NCI-H187 (cell line): ENCODE measurements around the gene LTF.

Experiments used
- DNase-seq, 2 experiments: peaks; one replicate each; lab custom pipeline; 2025; lab: John Stamatoyannopoulos, UW

LTF gene

DNA sequence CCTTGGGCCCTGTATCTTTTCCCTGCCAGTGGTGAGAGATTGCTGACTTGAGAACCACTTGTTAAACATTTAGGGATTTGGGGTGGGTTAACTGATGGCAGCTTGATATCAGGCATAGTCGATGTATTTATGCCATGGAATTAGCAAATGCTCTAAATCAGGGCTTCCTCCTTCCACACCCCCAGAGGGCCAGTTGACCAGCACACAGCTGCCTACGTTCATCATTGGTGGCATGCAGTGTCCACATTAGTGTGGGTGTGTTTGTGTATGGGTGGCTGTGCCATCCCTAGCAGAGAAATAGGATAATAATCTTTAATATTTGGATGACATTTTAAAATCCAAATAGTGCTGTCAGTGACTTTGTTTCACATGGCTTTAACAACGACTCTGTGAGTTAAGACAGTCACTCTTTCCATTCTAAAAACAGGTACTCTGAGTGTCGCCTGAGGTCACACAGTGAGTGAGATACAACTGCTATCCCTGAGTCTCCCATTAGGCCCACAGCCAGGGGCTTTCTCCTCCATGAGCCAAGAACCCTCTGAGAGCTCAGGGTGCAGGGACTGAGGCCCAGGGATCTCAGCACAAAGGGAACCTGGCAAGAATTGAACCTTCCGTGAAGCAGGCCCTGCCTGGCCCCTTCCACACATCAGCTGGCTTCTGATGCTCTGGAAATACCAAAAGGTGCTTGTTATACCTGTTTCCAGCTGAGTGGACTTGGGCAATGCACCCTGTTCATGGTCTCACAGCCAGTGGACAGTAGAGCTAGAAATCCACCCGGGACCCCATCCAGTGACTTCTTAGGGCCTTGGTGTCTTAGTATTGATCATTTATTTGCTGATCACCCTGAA is 4.3 kb upstream of the LTF start:
- no peak for DNase-seq

DNA sequence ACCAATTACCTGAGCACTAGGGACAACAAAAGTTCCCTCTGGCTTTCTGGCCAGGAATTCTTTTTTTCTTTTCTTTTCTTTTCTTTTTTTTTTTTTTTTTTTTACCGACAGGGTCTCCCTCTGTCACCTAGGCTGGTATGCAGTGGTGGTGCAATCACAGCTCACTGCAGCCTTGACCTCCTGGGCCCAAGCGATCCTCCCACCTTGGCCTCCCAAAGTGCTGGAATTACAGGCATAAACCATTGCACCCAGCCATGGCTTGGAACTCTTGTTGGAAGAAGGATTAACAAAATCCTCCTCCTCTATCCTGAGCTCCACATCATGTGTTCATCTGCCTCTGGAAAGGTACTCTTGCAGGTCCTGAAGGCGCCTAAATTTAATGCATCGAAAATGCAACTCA is 2.9 kb upstream of the LTF start:
- DNase-seq, result no peak

DNA sequence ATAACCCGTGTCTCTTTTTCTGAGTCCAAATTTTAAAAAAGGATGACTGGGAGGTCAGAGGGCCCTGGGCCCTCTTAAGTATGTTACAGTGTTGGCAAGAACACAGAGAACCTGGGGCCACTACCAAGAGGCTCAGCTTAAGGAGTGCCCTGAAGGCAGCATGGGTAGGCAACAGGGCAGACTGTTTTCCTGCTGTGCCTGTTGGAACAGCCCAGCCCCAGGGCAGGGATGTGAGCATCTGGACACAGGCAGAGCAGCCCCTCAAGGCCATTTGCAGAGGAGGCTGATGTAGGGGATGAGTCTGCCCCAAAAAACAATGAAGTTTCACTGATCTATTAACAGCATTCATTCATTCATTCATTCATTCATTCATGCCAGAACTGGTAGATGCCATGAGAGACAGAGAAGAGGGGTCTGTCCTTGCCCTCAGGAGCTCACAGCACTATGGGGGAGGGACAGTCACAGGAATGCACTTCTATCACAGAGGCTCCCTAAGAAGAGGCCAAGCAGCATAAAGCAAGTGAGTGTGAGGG is 2.2 kb upstream of the LTF start:
- DNase-seq, result no peak

DNA sequence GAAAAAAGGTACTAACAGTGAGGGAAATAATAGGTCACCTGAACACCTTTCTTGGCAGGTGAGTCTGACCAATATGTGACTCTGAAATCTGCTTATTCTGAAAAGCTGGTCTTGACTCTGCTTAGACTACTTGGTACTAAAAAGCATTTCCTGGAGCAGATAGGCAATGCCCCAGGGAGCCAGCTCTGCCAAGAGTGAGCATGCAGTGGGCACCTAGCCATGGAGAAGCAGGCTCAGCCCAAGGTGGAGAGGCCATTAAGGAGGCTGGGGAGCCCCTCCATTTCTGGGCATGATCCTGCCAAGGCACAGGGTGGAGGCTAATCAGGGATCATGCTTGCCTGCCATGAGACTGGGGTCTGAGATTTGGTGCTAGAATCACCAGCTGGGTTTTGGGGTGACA is 1.6 kb upstream of the LTF start:
- DNase-seq, result no peak

DNA sequence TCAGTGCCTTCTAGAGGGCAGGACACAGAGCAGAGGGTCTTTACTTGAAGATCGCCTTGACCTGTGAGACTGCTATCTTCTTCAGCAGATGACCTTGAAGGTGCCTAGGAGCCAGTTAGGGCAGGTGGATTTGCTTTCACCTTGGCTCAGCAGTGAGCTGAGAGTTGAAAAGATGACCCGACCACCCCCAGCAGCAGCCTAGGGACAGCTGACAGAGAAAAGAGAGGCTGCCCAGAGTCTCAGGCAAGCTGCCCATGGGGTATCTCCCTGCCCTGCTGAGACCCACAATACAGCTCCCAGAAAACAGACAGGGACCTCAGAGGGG is 453 bp upstream of the LTF start:
- DNase-seq, result no peak

DNA sequence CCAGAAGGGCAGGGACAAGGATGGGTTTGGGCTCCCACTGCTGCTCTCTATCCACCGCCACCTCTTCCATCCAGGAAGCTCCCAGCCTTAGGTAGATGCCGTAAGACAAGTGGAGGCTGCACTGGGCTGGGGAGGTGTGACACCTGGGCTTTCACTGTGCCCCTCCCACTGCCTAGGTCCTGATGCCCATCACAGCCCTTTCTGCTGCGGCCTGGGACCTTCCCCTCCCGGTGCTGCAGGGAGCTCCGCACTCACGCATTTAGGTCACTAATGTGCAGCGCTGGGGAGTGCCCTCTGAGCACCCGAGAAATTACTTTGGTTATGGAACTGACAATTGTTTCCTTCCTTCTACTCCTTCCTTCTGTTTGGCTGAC is 850 bp downstream of the LTF start:
- no peak for DNase-seq

DNA sequence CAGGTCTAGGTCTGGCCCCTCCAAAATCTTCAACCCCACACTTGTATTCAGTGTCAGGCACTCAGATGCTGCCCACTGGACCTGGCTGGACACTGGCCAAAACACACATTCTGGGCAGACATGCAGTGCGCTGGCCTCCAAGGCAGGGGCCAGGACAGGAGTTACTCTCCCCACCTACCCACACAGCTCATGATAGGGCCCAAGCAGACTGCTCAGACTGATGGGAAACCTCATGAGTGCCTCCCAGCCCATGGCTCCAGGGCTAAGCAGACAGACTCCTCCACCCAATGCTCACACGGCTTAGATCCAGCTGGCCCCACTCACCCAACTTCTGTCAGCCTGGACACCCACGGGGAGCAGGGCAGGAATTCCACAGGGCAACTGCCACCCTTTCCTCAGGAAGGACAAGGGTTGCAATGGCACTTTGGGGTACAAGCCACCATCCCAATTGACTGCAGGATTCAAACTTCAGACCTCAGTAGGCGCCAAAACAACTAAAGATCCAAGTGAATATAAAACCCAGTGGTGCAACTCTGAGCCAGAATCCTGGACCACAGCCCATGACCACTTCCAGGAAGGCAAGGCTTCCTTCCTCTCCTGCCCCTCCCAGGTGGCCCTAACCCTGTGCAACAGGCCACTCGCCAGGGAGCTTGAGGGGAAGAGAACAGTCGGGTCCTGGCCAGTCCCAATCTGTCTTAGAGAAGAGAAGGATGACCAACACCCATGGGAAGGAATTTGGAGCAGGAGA is 1.4 kb downstream of the LTF start:
- no peak for DNase-seq

DNA sequence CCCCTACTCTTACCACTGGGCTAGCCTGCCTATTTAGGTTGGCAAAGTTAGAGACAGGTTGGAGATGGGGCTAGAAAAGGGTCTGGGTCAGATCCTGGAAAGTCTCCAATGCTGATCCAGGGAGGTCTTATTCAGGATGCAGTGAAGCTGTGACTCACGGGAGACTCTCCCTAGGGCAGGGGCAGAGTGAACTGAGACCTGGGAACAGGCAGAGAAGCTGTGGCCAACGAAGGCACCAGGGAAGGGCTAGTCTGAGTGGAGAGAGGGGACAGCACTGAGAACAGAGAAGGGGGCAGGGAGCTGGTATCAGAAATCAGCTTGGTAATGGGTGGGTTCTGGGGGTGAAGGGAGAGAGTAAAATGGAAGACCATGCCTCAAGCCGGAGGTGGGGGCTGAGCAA is 2.2 kb downstream of the LTF start:
- no peak for DNase-seq

DNA sequence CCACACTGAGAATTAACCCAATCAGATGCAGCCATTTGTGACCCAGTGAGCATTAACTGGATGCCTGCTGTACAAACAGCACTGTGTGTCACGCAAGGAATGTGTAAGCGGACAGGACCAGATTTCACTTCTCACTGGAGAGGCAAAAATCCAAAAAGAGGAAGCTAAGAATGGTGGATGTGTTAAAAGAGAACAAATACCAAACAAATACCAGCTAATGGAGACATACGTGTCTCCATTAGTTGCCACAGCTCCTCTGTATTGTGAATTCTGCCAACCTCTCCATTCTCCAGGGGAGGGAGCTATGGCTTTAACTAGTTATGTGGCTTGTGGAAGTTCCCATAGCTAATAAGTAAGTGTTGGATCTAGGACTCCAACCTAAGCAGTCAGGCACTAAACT is 2.6 kb downstream of the LTF start:
- DNase-seq, result no peak

DNA sequence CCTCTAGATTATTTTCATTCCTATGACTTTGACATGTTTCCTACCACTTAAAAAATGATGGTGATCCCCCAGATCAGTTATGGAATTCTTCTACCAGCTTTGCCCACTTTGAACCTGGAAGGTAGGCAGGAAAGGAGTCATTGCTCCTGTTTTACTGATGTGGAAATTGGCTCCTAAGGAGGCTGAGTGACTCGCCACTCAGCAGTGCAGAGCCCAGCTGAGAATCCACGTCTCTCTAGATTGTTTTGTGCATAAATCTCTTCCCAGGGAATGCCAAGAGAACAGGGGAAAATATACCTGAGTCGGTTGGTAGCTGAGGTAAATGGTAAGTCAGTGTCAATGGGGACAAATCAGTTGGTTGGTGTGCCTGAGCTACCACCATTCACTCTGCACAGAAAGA is 4.7 kb downstream of the LTF start:
- DNase-seq, result no peak

DNA sequence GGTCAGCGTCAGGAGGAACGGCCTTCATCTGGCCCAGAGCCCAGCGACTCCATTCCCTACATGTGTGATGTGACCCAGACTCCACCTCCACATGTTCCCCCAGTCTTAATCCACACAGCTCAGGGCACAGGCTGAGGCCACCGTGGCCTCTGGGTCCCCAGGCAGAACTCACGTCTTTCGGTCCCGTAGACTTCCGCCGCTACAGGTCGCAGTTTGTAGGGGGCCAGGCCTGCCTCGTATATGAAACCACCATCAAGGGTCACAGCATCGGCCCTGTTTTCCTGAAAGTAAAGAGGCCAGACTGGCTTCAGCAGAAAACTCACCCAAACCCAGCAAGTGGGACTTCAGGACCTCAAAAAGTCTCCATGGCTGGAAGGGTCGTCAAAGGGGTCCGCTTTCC is 8.6 kb downstream of the LTF start:
- DNase-seq, result no peak

DNA sequence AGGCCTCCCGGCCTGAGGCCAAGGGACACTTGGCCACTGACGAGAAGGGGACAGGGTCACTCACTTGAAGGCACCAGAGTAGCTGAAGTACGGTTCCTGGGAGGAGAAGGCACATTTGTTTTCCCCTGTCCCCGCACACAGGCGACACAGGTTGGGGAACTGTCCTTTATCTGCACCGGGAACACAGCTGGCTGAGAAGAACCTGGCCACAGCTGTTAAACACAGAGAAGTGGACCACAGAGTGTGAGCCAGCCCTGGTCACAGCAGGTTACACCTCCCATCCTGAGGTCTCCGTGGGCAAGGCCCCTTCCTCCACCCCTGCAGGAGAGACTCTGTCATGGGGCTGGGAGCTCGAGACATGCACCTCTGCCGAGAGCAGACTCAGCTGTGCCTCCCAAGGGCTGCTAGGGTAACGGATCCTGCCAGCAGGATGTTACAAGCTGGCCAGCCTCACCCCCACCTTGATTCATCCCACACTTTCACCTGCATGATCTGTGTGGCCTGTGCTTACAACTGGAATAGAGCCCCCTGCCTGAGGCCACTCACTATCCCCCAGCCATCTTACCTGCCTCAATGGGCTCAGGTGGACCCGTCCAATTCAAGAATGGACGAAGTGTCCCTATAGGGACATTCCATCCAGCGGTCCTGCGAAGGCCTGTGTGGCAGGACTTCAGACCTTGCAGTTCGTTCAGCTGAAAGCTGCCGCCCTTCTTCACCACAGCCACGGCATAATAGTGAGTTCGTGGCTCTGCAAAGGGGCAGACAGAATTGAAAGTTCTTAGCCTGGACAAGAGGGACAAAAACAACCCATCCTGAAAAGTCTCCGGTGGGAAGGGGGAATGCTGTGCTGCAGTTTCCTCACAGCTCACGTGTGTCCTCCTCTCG is 9.2 kb downstream of the LTF start:
- no peak for DNase-seq

DNA sequence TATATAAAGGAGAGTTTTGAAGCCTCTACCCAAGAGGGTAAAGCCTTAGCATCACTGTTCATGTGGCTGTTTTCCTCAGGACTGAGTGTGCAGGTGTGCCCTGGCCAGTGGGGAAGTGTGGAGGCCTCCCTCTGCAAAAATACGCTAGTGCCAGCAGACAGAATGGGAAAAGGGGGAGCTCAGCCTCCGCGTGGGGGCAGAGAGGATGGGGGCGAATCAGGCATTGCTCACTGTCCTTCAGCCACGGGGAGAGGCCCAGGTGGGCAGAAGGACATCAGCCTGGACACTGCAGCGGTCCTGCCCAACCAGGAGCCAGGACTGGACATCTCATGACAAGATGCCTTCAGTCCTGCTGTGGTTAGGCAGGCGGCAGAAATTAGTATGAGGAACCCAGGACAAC is 10.1 kb downstream of the LTF start:
- no peak for DNase-seq

DNA sequence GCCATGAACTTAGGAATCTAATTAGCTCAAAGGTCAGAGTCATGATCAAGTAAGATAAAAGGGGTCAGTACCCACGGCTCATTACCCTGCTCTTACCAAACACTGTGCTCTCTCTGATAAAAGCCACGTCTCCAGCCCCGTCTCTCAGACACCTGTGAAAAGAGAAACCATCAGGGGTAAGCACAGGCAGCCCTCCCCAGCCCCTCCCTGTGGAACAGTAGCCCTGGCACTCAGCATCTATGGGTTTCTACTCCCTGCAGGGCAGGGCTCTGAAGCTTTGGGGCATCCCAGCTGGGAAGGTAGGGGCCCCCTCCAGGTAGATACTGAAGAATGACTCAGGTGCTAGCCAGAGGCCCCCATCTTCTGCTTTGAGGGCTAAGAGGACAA is 10.5 kb downstream of the LTF start:
- DNase-seq, result no peak

DNA sequence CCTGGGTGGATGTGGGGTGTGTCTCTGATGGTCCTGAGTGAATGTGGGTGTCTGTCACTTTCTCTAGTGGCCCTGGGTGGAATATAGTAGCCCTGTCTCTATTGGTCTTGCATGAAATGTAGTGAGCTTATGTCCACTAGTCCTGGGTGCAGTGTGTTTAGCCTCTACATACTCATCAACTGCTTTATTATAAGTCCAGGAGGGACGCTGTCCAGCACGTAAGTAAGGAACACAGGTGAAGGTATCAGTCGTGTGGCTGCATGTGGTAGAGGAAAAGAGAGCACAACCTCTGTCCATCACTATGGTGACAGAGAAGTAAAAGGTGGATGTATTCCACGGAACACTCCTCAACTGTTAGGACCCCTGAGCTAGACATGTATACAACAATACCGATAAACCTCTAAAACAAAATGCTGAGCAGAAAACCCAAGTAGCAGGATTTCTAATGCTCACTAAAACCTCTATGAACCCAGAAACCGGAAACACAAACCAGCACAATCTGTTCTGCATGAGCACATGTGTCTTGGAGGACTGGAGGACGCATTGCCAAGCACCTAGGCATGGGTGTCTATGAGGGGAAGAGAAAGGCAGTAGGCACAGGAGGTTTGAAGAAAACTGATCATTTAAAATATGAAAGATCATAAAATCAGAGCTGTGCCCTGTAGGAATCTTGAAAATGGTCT is 11.0 kb downstream of the LTF start:
- DNase-seq, result no peak

DNA sequence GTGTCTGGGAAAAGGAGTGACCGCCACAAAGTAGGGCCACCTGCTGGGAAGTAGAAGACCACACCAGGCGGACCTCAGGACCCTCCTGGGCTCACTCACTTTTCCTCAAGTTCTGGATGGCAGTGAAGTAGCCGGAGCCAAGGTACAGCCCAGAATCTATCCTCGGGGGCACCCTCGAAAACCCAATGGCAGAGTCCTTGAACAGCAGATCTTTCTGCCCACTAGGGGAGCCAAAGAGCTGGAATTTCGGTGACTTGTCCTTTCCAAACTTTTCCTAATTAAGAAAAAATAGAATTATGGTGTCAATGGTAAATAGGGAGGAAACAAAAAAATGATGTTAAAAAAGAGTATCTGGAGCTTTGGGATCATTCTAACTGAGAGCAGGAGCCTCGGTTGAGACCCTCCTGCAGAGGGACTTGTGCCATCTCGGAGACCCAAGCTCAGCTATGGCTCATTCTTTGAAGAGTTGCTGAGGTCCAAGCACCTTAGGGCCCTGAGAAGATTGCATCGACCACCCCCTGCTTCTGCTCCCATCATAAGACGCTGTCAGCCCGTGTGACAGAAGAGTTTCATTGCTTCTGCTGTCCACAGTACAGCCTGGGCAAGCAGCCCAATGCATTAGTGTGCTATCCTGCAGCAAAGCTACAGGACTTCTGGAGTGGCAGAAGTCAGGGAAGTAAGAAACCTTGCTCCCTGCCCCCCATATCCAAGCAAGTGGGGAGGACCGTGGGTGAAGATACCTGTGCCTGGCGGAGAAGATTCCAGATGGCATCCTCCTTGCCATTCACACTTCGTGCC is 14.8 kb downstream of the LTF start:
- DNase-seq, result no peak

DNA sequence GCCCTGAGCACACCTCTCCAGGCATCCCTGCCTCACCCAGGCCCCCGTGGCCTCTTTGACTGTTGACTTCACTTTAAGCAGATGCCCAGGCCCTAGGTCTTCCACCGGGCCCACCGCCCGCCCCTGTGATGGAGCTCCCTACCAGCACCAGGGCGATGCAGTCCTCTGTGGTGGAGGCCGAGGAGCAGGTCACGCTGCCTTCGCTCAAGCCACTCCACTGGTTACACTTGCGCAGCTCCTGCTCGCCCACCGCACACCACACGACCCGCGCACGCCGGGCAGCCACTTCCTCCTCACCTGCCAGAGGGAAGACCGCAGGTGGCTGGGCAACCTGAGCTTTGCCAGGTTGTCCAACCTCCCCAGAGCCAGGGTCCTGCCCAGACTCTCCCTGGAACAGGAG is 16.0 kb downstream of the LTF start:
- DNase-seq, result no peak

DNA sequence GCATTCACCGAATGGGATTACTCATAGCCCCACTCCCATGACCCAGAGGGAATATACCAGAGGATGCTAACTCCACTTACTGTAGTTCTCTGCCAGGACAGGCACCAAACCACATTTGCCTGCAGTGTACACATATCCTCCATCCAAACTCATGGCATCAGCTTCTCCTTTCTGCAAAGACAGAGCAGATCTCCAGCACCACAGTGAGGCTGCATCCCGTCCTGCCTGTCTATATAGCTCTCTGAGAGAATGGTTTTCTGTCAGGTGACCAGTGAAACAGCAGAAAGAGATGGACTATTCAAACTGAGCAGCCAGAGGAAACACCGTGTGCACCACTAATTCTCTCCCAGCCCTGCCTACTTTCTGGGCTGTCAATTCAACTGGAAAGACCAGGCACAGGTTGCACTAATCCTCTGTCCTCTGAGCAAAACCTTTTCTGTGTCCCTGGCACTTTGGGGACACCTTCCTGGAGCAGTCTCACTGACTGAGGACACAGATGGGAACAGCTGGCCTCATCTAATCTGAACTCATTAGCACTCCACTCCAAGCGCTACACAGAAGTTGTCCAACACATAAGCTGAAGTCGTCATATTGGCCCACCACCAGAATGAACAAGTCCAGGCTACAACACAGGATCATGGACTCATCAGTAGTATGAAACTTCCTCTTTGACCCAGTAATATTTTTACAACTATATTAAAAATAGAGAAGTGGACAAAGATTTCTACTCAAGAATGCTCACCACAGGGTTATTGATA is 17.3 kb downstream of the LTF start:
- no peak for DNase-seq

DNA sequence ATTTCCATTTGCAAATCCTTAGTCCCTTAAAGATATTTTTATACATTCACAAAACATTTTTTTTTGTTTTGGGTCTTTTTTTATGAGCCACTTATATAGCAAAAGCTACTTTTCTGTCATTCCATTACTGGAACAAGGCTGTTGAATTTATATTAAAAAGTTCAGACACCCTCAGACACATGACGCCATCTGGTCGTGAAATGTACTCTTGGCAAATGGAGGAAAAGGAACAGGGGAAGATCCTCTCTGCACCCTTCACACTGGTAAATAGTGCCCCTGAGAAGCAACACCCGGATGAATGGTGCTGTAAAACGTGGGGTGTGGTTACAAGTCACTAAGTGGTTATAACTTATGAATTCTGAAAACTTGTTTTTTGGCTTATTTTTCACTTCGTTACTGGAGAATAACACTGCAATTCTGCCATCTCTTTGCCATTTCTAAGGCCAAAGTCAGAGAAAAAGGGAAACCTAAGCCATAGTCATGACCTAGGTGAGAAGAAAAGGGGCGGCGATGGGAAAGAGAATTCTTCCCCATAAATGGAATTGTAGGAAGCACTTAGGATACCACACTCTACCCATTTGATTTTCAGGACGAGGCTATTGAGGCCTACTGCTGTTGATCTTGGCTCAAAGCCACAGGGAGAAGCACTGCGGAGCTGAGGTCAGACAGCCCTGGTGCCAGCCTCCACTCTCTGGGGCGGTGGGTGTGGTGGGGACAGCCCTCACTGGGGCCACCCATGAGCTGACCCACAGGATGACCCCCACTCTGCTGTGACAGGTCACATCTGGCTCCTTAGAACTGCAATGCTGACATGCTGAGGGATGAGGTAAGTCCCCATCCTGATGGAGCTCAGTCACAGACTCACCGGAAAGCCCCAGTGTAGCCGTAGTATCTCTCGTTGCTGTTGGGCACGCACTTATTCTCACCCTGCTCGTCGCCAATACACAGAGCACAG is 21.9 kb downstream of the LTF start:
- DNase-seq, result no peak
